HG03460 (cell line): ENCODE results near the gene TUBB4B.

Experiments
- ATAC-seq: cut with Tn5 transposase; IDR thresholded peaks from one replicate; pipeline ENCODE4 v1.9.1; 2021; ENCODE audit not compliant: unreplicated experiment

Gene TUBB4B

DNA sequence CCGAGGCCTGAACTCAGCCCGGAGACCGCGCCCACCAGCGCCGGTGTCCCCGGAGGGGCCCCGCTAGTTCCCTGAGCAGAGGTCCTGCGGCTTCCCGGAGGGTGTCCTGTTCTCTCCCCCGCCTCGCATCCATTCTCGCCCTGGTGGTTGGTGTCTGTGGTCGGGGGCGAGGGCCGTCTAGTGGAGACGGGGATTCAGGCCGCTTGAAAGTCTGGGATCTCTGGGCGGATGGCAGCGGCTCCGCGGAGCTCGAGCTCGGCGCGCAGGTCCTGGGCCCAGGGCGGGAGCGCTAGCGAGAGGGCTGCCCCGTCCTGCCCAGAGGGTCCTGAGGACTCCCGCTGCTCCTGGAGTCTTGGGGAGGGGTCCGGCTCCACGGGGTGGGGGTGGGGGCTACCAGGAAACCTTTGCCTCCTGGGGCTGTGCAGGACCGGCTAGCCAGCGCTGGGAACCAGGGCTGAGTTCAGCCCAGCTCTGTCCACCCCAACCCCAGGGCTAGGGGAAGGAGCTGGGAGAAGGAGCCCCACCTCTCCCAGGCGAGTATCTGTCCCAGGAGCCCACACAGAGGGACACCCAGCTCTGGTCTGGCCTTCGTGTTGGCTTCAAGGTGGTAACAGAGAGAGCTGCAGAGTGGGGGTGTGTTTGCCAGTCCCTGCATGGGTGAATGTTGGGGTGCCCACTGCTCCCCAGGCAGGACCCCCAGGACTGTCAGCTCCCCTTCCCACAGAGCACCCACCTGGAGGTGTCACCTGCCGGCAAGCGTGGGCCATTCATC, 40.4 kb downstream of the TUBB4B start:
- no peak for ATAC-seq

DNA sequence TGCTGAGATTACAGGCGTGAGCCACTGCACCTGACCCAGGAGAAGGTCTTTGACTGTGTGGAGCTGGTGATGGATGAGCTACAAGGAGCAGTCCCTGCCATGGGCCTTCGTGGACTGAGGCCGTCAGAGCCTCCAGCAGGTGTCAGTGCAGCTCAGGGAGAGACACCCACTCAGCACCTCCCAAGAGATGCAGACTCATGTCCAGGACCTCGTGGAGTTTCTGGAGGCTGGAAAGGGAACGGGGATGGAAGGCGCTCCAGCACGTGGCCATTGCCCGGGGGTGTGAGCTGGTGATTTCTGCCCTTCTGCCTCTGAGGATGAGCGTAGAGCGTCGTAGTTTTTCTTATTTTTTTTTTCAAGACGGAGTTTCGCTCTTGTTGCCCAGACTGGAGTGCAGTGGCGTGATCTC, 45.9 kb downstream of the TUBB4B start:
- ATAC-seq: no peak

DNA sequence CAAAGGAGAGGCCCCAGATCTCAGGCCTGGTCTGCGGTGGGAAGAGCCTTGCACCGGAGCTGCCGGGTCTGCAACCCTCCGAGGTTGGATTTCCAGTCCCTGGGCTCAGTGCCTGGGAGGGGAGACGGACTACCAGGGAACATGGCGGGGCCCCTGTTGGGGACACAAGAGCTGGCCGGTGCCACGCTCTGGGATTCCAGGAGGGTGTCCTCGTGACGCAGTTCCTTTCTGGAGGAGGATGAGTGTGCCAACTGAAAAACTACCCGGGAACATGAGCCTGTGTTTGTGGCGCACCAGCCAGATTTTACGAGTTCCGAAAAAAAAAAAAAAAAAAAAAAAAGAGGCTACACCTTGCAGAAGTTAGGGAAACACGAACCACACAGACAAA, 52.0 kb downstream of the TUBB4B start:
- ATAC-seq: no peak
